CD14-positive monocyte (primary cell): ENCODE results near the gene MRS2. TPM values are rescaled to one million over a fixed set of nuclear protein-coding genes. Genes with fewer than 3 reads are reported as not detected.

Experiments used
- DNase-seq, 3 donors: peaks; one replicate each; pipeline ENCODE4 v3.0.0-alpha.2; 2011 to 2022
- H2AFZ ChIP-seq: 2 replicates; pipeline ENCODE4 v1.6.0; 2012; ENCODE audit warnings: mild to moderate bottlenecking, low read depth, low read length, inconsistent platforms; ENCODE audit not compliant: insufficient read depth, poor library complexity, severe bottlenecking
- H3K27ac ChIP-seq, 2 donors: 1 replicate in 1 of 2; 2 replicates in 1 of 2; pipeline ENCODE4 v1.5.1; 2012 to 2013; ENCODE audit warnings: low read length in 2 of 2, control low read depth in 1 of 2, inconsistent platforms in 1 of 2, low read depth in 1 of 2, mild to moderate bottlenecking in 1 of 2
- H3K27me3 ChIP-seq, 2 donors: one replicate each; pipeline versions ENCODE4 v1.6.0 to v1.6.1; 2011 to 2013; ENCODE audit warnings: low read length in 2 of 2; ENCODE audit not compliant: control insufficient read depth in 2 of 2, insufficient read depth in 2 of 2
- H3K36me3 ChIP-seq, 2 donors: replicated peaks in 1 of 2; 1 replicate in 1 of 2; 2 replicates in 1 of 2; pipeline versions ENCODE4 v1.5.1 to v1.6.1; 2012 to 2013; ENCODE audit warnings: low read length in 2 of 2, control low read depth in 1 of 2, inconsistent platforms in 1 of 2, mild to moderate bottlenecking in 1 of 2; ENCODE audit not compliant: insufficient read depth in 2 of 2, control insufficient read depth in 1 of 2
- H3K4me1 ChIP-seq, 2 donors: 1 replicate in 1 of 2; 2 replicates in 1 of 2; pipeline versions ENCODE4 v1.5.1 to v1.6.1; 2012 to 2013; ENCODE audit warnings: low read length in 2 of 2, control low read depth in 1 of 2, inconsistent platforms in 1 of 2, mild to moderate bottlenecking in 1 of 2, moderate library complexity in 1 of 2; ENCODE audit not compliant: insufficient read depth in 2 of 2, control insufficient read depth in 1 of 2
- H3K4me2 ChIP-seq: replicated peaks from 2 replicates; pipeline ENCODE3; 2012; ENCODE audit warnings: low read length, moderate library complexity, mild to moderate bottlenecking; ENCODE audit not compliant: poor library complexity, severe bottlenecking; ENCODE audit errors: extremely low read depth
- H3K4me3 ChIP-seq, 3 experiments: fragments of 200-600 bp in 1 of 3; sonication (generic) in 1 of 3; replicated peaks in 1 of 3; 1 replicate in 2 of 3; 2 replicates in 1 of 3; pipeline ENCODE4 v1.5.1; 2011 to 2013; ENCODE audit warnings: low read length in 3 of 3, mild to moderate bottlenecking in 3 of 3, control low read depth in 2 of 3, low read depth in 2 of 3, inconsistent platforms in 1 of 3, moderate library complexity in 1 of 3
- H3K79me2 ChIP-seq: 2 replicates; pipeline ENCODE4 v1.6.0; 2012; ENCODE audit warnings: mild to moderate bottlenecking, control low read depth, inconsistent platforms, low read length, moderate library complexity; ENCODE audit not compliant: insufficient read depth
- H3K9ac ChIP-seq: 2 replicates; pipeline ENCODE4 v1.6.0; 2017; ENCODE audit warnings: low read length, mild to moderate bottlenecking; ENCODE audit not compliant: insufficient read depth, poor library complexity, severe bottlenecking
- H3K9me3 ChIP-seq, 2 donors: replicated peaks in 1 of 2; 1 replicate in 1 of 2; 2 replicates in 1 of 2; pipeline versions ENCODE4 v1.5.1 to v1.6.1; 2012 to 2013; ENCODE audit warnings: low read length in 2 of 2, control low read depth in 1 of 2; ENCODE audit not compliant: control insufficient read depth in 1 of 2, insufficient read depth in 1 of 2
- H4K20me1 ChIP-seq: 2 replicates; pipeline ENCODE4 v1.6.0; 2012; ENCODE audit warnings: mild to moderate bottlenecking, low read length, control low read depth, moderate library complexity; ENCODE audit not compliant: insufficient read depth
- H3K27ac Mint-ChIP-seq, 7 donors: one replicate each; pipeline ENCODE4 v1.8.0; 2020; ENCODE audit warnings: mild to moderate bottlenecking in 7 of 7, mixed read lengths in 7 of 7, moderate library complexity in 6 of 7, inconsistent platforms in 2 of 7
- H3K27me3 Mint-ChIP-seq, 3 donors: one replicate each; pipeline ENCODE4 v1.8.0; 2021 to 2022; ENCODE audit warnings: low read depth in 3 of 3, mild to moderate bottlenecking in 3 of 3, mixed read lengths in 3 of 3, moderate library complexity in 3 of 3, inconsistent platforms in 1 of 3
- H3K36me3 Mint-ChIP-seq, 2 donors: one replicate each; pipeline ENCODE4 v1.8.0; 2020; ENCODE audit warnings: mixed read lengths in 2 of 2, inconsistent platforms in 1 of 2, mild to moderate bottlenecking in 1 of 2
- H3K4me1 Mint-ChIP-seq: one replicate; pipeline ENCODE4 v1.8.0; 2020; ENCODE audit warnings: mild to moderate bottlenecking, mixed read lengths
- H3K4me3 Mint-ChIP-seq, 2 donors: one replicate each; pipeline ENCODE4 v1.8.0; 2020; ENCODE audit warnings: mild to moderate bottlenecking in 2 of 2, mixed read lengths in 2 of 2, moderate library complexity in 1 of 2
- H3K9me3 Mint-ChIP-seq, 7 donors: one replicate each; pipeline ENCODE4 v1.8.0; 2020 to 2022; ENCODE audit warnings: mixed read lengths in 7 of 7, mild to moderate bottlenecking in 6 of 7, moderate library complexity in 6 of 7, inconsistent platforms in 2 of 7
- CTCF ChIP-seq: fragments of 200-600 bp; IDR thresholded peaks from one replicate; pipeline ENCODE4 v1.8.0; 2022; ENCODE audit warnings: antibody characterized with exemption, mild to moderate bottlenecking
- WGBS: methylation state at CpG from one replicate; pipeline ENCODE4 v1.1.5; 2013; ENCODE audit warnings: missing lambda C conversion rate; ENCODE audit not compliant: insufficient coverage; 5-methylcytosine and 5-hydroxymethylcytosine counted together
- intact Hi-C, 2 donors: fragments of 100-400 bp; cut with micrococcal nuclease; formaldehyde crosslinking; loops; one replicate each; pipeline versions ENCODE4 v1.15.0 to v1.15.1; 2023
- polyA plus RNA-seq, 3 donors: library from polyadenylated mRNA; depleted of rRNA in 1 of 3; unstranded in 2 of 3; stranded (reverse) in 1 of 3; fragments of 300-500 nt in 2 of 3; fragments of >200 nt in 1 of 3; fragmentation: Illumina TruSeq in 2 of 3; gene quantifications; 1 replicate in 2 of 3; 2 replicates in 1 of 3; pipeline ENCODE4 v1.2.3, GENCODE V29; 2012 to 2021

MRS2 gene
- polyA plus RNA-seq, 3 donors = 8.6 to 21.0 (median 19.3) TPM

- Mint-ChIP-seq H3K27ac (no peak overlapping the region), H3K36me3 (peaks cover 17 to 18% of the 10 kb centered on the region in 2 donors), H3K4me1 (peaks cover 16% of the 10 kb centered on the region), H3K4me3 (no peak overlapping the region), H3K27me3 (no peaks in the 10 kb centered on the region), H3K9me3 (no peaks in the 10 kb centered on the region)
- intact Hi-C loops = loop anchor here in 1 of 2 donors (10.0 kb wide), 1 partner anchor 265 kb away; no protein-coding TSS in a partner anchor
- Histone ChIP-seq H3K4me2 (no peak overlapping the region), H3K27ac (no peak overlapping the region), H3K9ac (no peak overlapping the region), H3K4me1 (peaks cover 10 to 11% of the 10 kb centered on the region in 2 donors), H3K9me3 (no peaks in the 10 kb centered on the region), H3K79me2 (no peaks in the 10 kb centered on the region), H3K27me3 (no peaks in the 10 kb centered on the region), H3K36me3 (peaks cover 17 to 21% of the 10 kb centered on the region in 2 donors), H2AFZ (no peak overlapping the region), H3K4me3 (no peak overlapping the region), H4K20me1 (no peaks in the 10 kb centered on the region)
- WGBS = 96% methylated on average over 3 of the region's 3 CpGs
- DNase-seq = no peak
- TF ChIP-seq CTCF = no peak
Measured at GRCh38 chr6:24430086-24430485, 27.4 kb downstream of the MRS2 start.

- no peak overlapping the region for H3K27ac Mint-ChIP-seq
- Histone ChIP-seq H3K79me2 (no peaks in the 10 kb centered on the region), H3K36me3 (peaks cover 11 to 12% of the 10 kb centered on the region in 2 donors), H4K20me1 (no peaks in the 10 kb centered on the region), H2AFZ (no peak overlapping the region), H3K4me3 (no peak overlapping the region), H3K27me3 (no peaks in the 10 kb centered on the region), H3K4me2 (no peak overlapping the region), H3K9me3 (no peaks in the 10 kb centered on the region), H3K4me1 (peaks cover 10 to 11% of the 10 kb centered on the region in 2 donors), H3K9ac (no peak overlapping the region), H3K27ac (no peak overlapping the region)
- H3K27me3 Mint-ChIP-seq = peaks cover 0 to 2% (median 0%) of the 10 kb centered on the region in 3 donors
- peaks cover 18% of the 10 kb centered on the region for H3K4me1 Mint-ChIP-seq
- H3K36me3 Mint-ChIP-seq = peaks cover 12 to 13% of the 10 kb centered on the region in 2 donors
- peak; percentile 84 for TF ChIP-seq CTCF
- H3K9me3 Mint-ChIP-seq = no peaks in the 10 kb centered on the region
- no CpG with 5 or more reads among the region's 1 CpG for WGBS
- peak; percentile 28 to 45 (median 45) for DNase-seq
- intact Hi-C loops = loop anchor here in 1 of 2 donors (10.0 kb wide), 1 partner anchor 264 kb away; no protein-coding TSS in a partner anchor
- no peak overlapping the region for H3K4me3 Mint-ChIP-seq
Measured at GRCh38 chr6:24431045-24431451, 28.3 kb downstream of the MRS2 start.
